Esophagus muscularis mucosa (tissue), 4 donors: ENCODE results near the gene ROBO1. TPM values are rescaled to one million over a fixed set of nuclear protein-coding genes. Genes with fewer than 3 reads are reported as not detected.
"Not testable (repeated sequence)": the region's sequence is repeated elsewhere in the genome, so short reads cannot be mapped to it uniquely, and the experiment has no call there.

Source experiments
- DNase-seq: peaks from one replicate; pipeline ENCODE4 v3.0.0-alpha.2; 2017; ENCODE audit errors: extremely low spot score
- H3K27ac ChIP-seq, 4 donors: fragments of 200-600 bp; sonication (generic); replicated peaks in 1 of 4; 1 replicate in 3 of 4; 2 replicates in 1 of 4; pipeline ENCODE4 v1.5.1; 2016 to 2019; ENCODE audit warnings: mild to moderate bottlenecking in 1 of 4
- H3K27me3 ChIP-seq, 4 donors: fragments of 200-600 bp; sonication (generic); one replicate each; pipeline versions ENCODE4 v1.5.1 to v1.6.0; 2016 to 2019
- H3K36me3 ChIP-seq, 4 donors: fragments of 200-600 bp; sonication (generic); one replicate each; pipeline ENCODE4 v1.5.1; 2016 to 2019
- H3K4me1 ChIP-seq, 4 donors: fragments of 200-600 bp; sonication (generic); one replicate each; pipeline ENCODE4 v1.5.1; 2016 to 2019
- H3K4me3 ChIP-seq, 4 donors: fragments of 200-600 bp; sonication (generic); 1 replicate in 2 of 4; 2 replicates in 2 of 4; pipeline ENCODE4 v1.5.1; 2016 to 2019; ENCODE audit warnings: mild to moderate bottlenecking in 4 of 4, moderate library complexity in 1 of 4
- H3K9me3 ChIP-seq, 4 donors: fragments of 200-600 bp; sonication (generic); 1 replicate in 3 of 4; 2 replicates in 1 of 4; pipeline ENCODE4 v1.5.1; 2016 to 2019
- CTCF ChIP-seq, 3 experiments: fragments of 200-600 bp in 2 of 3; fragments of 450-650 bp in 1 of 3; sonication (generic) in 2 of 3; IDR thresholded peaks; one replicate each; pipeline ENCODE4 v1.5.1; 2017 to 2019; ENCODE audit warnings: antibody characterized with exemption in 3 of 3, mild to moderate bottlenecking in 2 of 3, moderate library complexity in 1 of 3
- EP300 ChIP-seq: sonication (generic); formaldehyde crosslinking; IDR thresholded peaks from one replicate; pipeline ENCODE4 v1.6.1; 2017; ENCODE audit warnings: antibody characterized with exemption
- POLR2A ChIP-seq: fragments of 450-650 bp; IDR thresholded peaks from one replicate; pipeline ENCODE4 v1.6.1; 2017; ENCODE audit warnings: antibody characterized with exemption, moderate library complexity, mild to moderate bottlenecking, low read depth
- POLR2AphosphoS5 ChIP-seq, 2 donors: sonication (generic); formaldehyde crosslinking; IDR thresholded peaks; one replicate each; pipeline ENCODE4 v1.6.1; 2017; ENCODE audit warnings: antibody characterized with exemption in 2 of 2
- WGBS: methylation state at CpG from one replicate; pipeline ENCODE4 v1.1.5; 2018; 5-methylcytosine and 5-hydroxymethylcytosine counted together
- intact Hi-C: fragments of 100-400 bp; cut with DNase I; formaldehyde crosslinking; loops from one replicate; pipeline ENCODE4 v1.15.1; 2023
- total RNA-seq, 4 donors: library from RNA; depleted of rRNA; stranded (reverse); fragments of >200 nt; gene quantifications; one replicate each; pipeline versions ENCODE4 v1.1.0 to v1.2.1, GENCODE V29; 2016

Gene ROBO1
- total RNA-seq, 4 donors from 2014 or later, result 9.6 to 14.2 (median 12.6) TPM

- WGBS, result 93% methylated on average over 1 of the region's 1 CpG
- no peak overlapping the region for H3K4me3 ChIP-seq
- H3K9me3 ChIP-seq, result no peaks in the 10 kb centered on the region
- no peak for DNase-seq
- no peaks in the 10 kb centered on the region for H3K4me1 ChIP-seq
- intact Hi-C loops, result no loop called here
- no peak overlapping the region for H3K27ac ChIP-seq
- TF ChIP-seq CTCF (IDR thresholded peaks at IDR 0.05) (no peak), POLR2AphosphoS5 (IDR thresholded peaks at IDR 0.05) (no peak), POLR2A (no peak), EP300 (no peak)
- no peaks in the 10 kb centered on the region for H3K36me3 ChIP-seq
- no peaks in the 10 kb centered on the region for H3K27me3 ChIP-seq
Observed at GRCh38 chr3:78762121-78762520, 1005.7 kb downstream of the ROBO1 start.

DNA sequence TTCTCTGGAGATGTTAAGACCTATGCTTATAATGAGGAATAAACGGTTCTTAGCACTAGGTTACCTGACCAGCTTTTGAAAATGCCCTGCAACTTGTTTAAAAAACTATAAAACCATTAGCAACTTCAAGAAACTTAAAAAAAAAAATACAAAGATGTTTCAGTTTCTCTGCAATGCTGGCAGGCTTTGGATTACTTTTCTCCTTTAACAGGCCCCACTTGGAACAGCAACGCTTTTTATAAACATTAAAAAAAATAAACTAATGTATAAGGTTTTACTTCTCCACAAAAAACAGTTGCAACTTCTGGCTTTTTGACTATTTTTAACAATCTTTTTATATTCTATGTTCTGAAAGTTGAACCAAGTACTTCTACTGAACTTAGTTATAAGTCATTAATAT is 1006.7 kb downstream of the ROBO1 start:
- no peaks in the 10 kb centered on the region for H3K4me1 ChIP-seq
- no peak for DNase-seq
- H3K9me3 ChIP-seq, result no peaks in the 10 kb centered on the region
- no peak overlapping the region for H3K4me3 ChIP-seq
- H3K27me3 ChIP-seq, result no peaks in the 10 kb centered on the region
- H3K36me3 ChIP-seq, result no peaks in the 10 kb centered on the region
- H3K27ac ChIP-seq, result no peak overlapping the region
- 55% methylated on average over 2 of the region's 2 CpGs for WGBS
- intact Hi-C loops, result no loop called here
- TF ChIP-seq POLR2AphosphoS5 (IDR thresholded peaks at IDR 0.05) (no peak), POLR2A (no peak), EP300 (no peak), CTCF (IDR thresholded peaks at IDR 0.05) (no peak)

- no peaks in the 10 kb centered on the region for H3K9me3 ChIP-seq
- no peaks in the 10 kb centered on the region for H3K27me3 ChIP-seq
- H3K36me3 ChIP-seq, result no peaks in the 10 kb centered on the region
- no peak overlapping the region for H3K27ac ChIP-seq
- TF ChIP-seq POLR2A (no peak), EP300 (no peak), POLR2AphosphoS5 (IDR thresholded peaks at IDR 0.05) (no peak), CTCF (IDR thresholded peaks at IDR 0.05) (no peak)
- intact Hi-C loops, result no loop called here
- DNase-seq, result no peak
- H3K4me3 ChIP-seq, result no peak overlapping the region
- peaks cover 0 to 8% (median 0%) of the 10 kb centered on the region in 4 donors for H3K4me1 ChIP-seq
- 69% methylated on average over 4 of the region's 4 CpGs for WGBS
Observed at GRCh38 chr3:78757731-78758130, 1010.1 kb downstream of the ROBO1 start.

DNA sequence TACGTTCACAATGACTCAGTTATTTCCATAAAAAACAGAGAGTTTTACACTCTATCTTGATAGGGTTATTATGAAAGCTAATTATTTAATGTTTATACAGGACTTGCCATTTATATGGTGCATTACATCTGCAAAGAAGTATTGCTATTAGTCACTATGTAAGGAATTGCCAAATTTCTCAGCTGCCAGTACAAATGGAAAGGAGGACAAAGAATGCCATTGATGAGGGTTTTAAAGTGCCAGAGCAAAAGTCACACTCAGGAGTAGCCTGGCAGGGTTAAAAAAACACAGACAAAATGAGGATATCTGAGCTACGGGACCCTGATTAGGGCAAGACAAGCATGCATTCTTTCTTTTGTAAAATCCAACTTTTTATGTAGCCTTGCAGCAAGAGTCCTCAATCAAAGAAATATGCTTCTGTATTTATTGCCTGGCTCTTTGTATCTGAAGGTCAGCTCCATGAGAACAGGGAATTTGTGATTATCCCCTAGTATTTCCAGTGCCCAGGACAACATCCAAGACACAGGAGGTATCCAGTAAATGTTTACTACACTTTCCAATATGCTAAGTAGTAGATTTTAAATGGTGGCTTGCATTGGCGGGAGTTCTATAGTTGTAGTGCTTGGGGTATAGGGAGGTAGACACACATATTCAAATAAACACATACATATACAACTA is 1013.6 kb downstream of the ROBO1 start:
- intact Hi-C loops, result no loop called here
- 65% methylated on average over 3 of the region's 3 CpGs for WGBS
- Histone ChIP-seq H3K36me3 (no peaks in the 10 kb centered on the region), H3K27ac (no peak overlapping the region), H3K27me3 (no peaks in the 10 kb centered on the region), H3K4me3 (no peak overlapping the region), H3K4me1 (peaks cover 0 to 8% (median 0%) of the 10 kb centered on the region in 4 donors), H3K9me3 (no peaks in the 10 kb centered on the region)
- DNase-seq, result no peak
- TF ChIP-seq CTCF (IDR thresholded peaks at IDR 0.05) (no peak), POLR2A (no peak), POLR2AphosphoS5 (IDR thresholded peaks at IDR 0.05) (no peak), EP300 (no peak)

GRCh38 chr3:78751266-78751665 is 1016.5 kb downstream of the ROBO1 start:
- Histone ChIP-seq H3K27me3 (no peaks in the 10 kb centered on the region), H3K9me3 (no peaks in the 10 kb centered on the region), H3K36me3 (no peaks in the 10 kb centered on the region), H3K4me1 (peaks cover 0 to 8% (median 0%) of the 10 kb centered on the region in 4 donors), H3K27ac (no peak overlapping the region), H3K4me3 (no peak overlapping the region)
- 87% methylated on average over 1 of the region's 1 CpG for WGBS
- DNase-seq, result no peak
- TF ChIP-seq CTCF (IDR thresholded peaks at IDR 0.05), result no peak
- TF ChIP-seq POLR2AphosphoS5 (IDR thresholded peaks at IDR 0.05), result no peak
- TF ChIP-seq EP300, result no peak
- TF ChIP-seq POLR2A, result no peak
- intact Hi-C loops, result no loop called here

DNA sequence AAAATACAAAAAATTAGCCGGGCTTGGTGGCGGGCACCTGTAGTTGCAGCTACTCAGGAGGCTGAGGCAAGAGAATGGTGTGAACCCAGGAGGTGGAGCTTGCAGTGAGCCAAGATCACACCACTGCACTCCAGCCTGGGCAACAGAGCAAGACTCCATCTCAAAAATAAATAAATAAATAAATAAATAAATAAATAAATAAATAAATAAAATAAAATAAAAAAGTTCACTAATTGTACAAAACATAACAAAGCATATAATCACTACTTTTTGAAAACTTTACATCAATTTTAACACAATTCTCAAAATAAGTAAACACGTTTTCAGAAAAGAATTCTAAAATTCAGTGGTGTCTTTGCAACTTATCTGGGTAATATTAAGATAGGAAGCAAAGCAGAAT is 1017.5 kb downstream of the ROBO1 start:
- H3K36me3 ChIP-seq, DNase-seq, intact Hi-C loops, H3K4me3 ChIP-seq, H3K4me1 ChIP-seq, H3K27ac ChIP-seq, H3K27me3 ChIP-seq, H3K9me3 ChIP-seq: not testable (repeated sequence)
- 82% methylated on average over 3 of the region's 3 CpGs for WGBS
